OCI-LY1 (cell line): ENCODE results near the gene ARHGAP9.

Experiments used
- EZH2 ChIP-seq: fragments of 200-600 bp; sonication (generic), shearing (Covaris generic); IDR thresholded peaks from 2 replicates; pipeline ENCODE4 v1.8.0; 2017; ENCODE audit warnings: borderline replicate concordance, mixed run types, mild to moderate bottlenecking, antibody characterized with exemption, low read length, moderate library complexity, mixed read lengths
- TF ChIP-seq, protein P1 (sequence below): fragments of 200-600 bp; sonication (generic), shearing (Covaris generic); IDR thresholded peaks from 2 replicates; pipeline ENCODE4 v1.5.1; 2017; ENCODE audit warnings: mild to moderate bottlenecking, antibody characterized with exemption, low read length, moderate library complexity, mixed read lengths

DNA sequence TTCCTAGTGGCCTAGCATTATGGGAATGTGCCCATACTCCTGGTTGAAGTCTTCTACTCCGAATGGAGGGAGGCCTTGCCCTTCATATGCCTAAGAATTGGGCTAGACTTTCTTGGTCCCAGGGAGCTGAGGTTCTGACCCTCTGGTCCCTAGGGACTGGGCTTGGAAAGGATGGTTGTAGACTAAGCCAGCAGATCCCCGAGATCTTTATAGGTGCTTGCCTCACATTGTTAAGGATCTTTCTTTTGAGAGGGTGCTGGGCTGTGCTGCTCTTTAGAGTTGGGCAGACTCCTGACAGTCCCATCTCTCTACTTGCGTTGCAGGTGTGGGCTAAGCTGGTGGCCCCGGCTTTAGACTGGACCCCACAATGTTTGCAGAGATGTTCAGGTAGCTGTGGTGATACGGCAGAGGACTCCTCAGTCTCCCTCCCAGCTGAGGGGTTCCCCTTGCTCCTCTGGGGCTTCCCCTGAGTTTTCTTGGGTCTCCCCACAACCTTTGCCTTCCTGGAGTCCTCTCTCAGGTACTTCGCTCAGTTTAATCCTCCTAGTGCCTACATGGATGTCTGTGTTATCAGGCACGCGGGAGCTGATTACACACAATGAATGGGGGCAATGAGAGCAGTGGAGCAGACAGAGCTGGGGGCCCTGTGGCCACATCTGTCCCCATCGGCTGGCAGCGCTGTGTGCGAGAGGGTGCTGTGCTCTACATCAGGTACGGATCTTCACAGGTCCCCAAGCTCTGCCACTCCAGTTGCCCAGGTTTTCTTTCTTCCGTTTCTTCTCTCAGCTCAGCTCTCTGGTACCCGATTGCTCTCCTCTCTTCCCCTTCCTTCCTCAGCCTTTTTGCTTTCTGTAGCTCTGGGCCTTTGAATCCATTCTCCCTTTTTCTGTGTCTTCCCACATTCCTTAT, 44.3 kb upstream of the ARHGAP9 start:
- TF ChIP-seq, protein P1, sequence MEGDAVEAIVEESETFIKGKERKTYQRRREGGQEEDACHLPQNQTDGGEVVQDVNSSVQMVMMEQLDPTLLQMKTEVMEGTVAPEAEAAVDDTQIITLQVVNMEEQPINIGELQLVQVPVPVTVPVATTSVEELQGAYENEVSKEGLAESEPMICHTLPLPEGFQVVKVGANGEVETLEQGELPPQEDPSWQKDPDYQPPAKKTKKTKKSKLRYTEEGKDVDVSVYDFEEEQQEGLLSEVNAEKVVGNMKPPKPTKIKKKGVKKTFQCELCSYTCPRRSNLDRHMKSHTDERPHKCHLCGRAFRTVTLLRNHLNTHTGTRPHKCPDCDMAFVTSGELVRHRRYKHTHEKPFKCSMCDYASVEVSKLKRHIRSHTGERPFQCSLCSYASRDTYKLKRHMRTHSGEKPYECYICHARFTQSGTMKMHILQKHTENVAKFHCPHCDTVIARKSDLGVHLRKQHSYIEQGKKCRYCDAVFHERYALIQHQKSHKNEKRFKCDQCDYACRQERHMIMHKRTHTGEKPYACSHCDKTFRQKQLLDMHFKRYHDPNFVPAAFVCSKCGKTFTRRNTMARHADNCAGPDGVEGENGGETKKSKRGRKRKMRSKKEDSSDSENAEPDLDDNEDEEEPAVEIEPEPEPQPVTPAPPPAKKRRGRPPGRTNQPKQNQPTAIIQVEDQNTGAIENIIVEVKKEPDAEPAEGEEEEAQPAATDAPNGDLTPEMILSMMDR = no peak
- no peak for TF ChIP-seq EZH2
